ENCODE measurements around the gene ZBTB2. TPM values are rescaled to one million over a fixed set of nuclear protein-coding genes. Genes with fewer than 3 reads are reported as not detected.
"Not testable (repeated sequence)": the region's sequence is repeated elsewhere in the genome, so short reads cannot be mapped to it uniquely, and the experiment has no call there.

ZBTB2 gene
- total RNA-seq, 1 donor from 2014 or later = 17.5 TPM

GRCh38 chr6:151387175-151387970 lies 4.0 kb downstream of the ZBTB2 start:
- H3K4me1 Mint-ChIP-seq = peaks cover 30% of the 10 kb centered on the region
- no peak for DNase-seq (ENCODE audit: low read depth, low spot score)
- no peaks in the 10 kb centered on the region for H3K27me3 Mint-ChIP-seq (ENCODE audit: low read depth)
- peak overlapping the region; percentile 54 for H3K27ac Mint-ChIP-seq (ENCODE audit: unreplicated experiment)
- H3K4me3 Mint-ChIP-seq = peak overlapping the region; percentile 61
- no peak for TF ChIP-seq CTCF (conservative IDR thresholded peaks at IDR 0.05)
- H3K9me3 Mint-ChIP-seq = no peaks in the 10 kb centered on the region
- no peaks in the 10 kb centered on the region for H3K36me3 Mint-ChIP-seq (ENCODE audit: low read depth)

- Mint-ChIP-seq H3K4me1 (peaks cover 36% of the 10 kb centered on the region), H3K27me3 (ENCODE audit: low read depth) (no peaks in the 10 kb centered on the region), H3K9me3 (no peaks in the 10 kb centered on the region), H3K36me3 (ENCODE audit: low read depth) (no peaks in the 10 kb centered on the region), H3K4me3 (no peak overlapping the region), H3K27ac (ENCODE audit: unreplicated experiment) (no peak overlapping the region)
- TF ChIP-seq CTCF (conservative IDR thresholded peaks at IDR 0.05) = no peak
- DNase-seq (ENCODE audit: low read depth, low spot score) = no peak
Measured at GRCh38 chr6:151385177-151385576, 6.2 kb downstream of the ZBTB2 start.

GRCh38 chr6:151384151-151384550 lies 7.2 kb downstream of the ZBTB2 start:
- H3K4me3 Mint-ChIP-seq = peak overlapping the region; percentile 4
- H3K4me1 Mint-ChIP-seq = peaks cover 37% of the 10 kb centered on the region
- TF ChIP-seq CTCF (conservative IDR thresholded peaks at IDR 0.05) = no peak
- no peaks in the 10 kb centered on the region for H3K27me3 Mint-ChIP-seq (ENCODE audit: low read depth)
- no peaks in the 10 kb centered on the region for H3K9me3 Mint-ChIP-seq
- H3K36me3 Mint-ChIP-seq (ENCODE audit: low read depth) = no peaks in the 10 kb centered on the region
- no peak for DNase-seq (ENCODE audit: low read depth, low spot score)
- no peak overlapping the region for H3K27ac Mint-ChIP-seq (ENCODE audit: unreplicated experiment)

GRCh38 chr6:151382631-151383030 lies 8.7 kb downstream of the ZBTB2 start:
- not testable (repeated sequence) for H3K27ac Mint-ChIP-seq (ENCODE audit: unreplicated experiment)
- H3K4me1 Mint-ChIP-seq = peaks cover 37% of the 10 kb centered on the region

GRCh38 chr6:151381722-151382121 lies 9.6 kb downstream of the ZBTB2 start:
- H3K27me3 Mint-ChIP-seq (ENCODE audit: low read depth) = no peaks in the 10 kb centered on the region
- no peaks in the 10 kb centered on the region for H3K9me3 Mint-ChIP-seq
- H3K36me3 Mint-ChIP-seq (ENCODE audit: low read depth) = no peaks in the 10 kb centered on the region
- no peak overlapping the region for H3K27ac Mint-ChIP-seq (ENCODE audit: unreplicated experiment)
- DNase-seq (ENCODE audit: low read depth, low spot score) = no peak
- H3K4me1 Mint-ChIP-seq = peaks cover 34% of the 10 kb centered on the region
- no peak overlapping the region for H3K4me3 Mint-ChIP-seq
- TF ChIP-seq CTCF (conservative IDR thresholded peaks at IDR 0.05) = no peak

More at GRCh38 chr6:151382631-151383030, 8.7 kb downstream of the ZBTB2 start:
- not testable (repeated sequence) for H3K36me3 Mint-ChIP-seq (ENCODE audit: low read depth); H3K27me3 Mint-ChIP-seq (ENCODE audit: low read depth); DNase-seq (ENCODE audit: low read depth, low spot score); H3K9me3 Mint-ChIP-seq; H3K4me3 Mint-ChIP-seq

GRCh38 chr6:151380848-151381205 lies 10.5 kb downstream of the ZBTB2 start:
- Mint-ChIP-seq H3K4me3 (no peak overlapping the region), H3K27ac (ENCODE audit: unreplicated experiment) (peak overlapping the region; percentile 51), H3K9me3 (no peaks in the 10 kb centered on the region), H3K27me3 (ENCODE audit: low read depth) (no peaks in the 10 kb centered on the region), H3K36me3 (ENCODE audit: low read depth) (no peaks in the 10 kb centered on the region), H3K4me1 (peaks cover 43% of the 10 kb centered on the region)
- no peak for DNase-seq (ENCODE audit: low read depth, low spot score)
- TF ChIP-seq CTCF (conservative IDR thresholded peaks at IDR 0.05) = no peak
